Right renal pelvis (tissue), 4 donors: ENCODE data around the gene ARHGEF5. TPM values are rescaled to one million over a fixed set of nuclear protein-coding genes. Genes with fewer than 3 reads are reported as not detected.
"Not testable (repeated sequence)": the region's sequence is repeated elsewhere in the genome, so short reads cannot be mapped to it uniquely, and the experiment has no call there.

ENCODE experiments used
- DNase-seq, 4 donors: peaks; one replicate each; pipeline ENCODE4 v3.0.0-alpha.2; 2013; ENCODE audit warnings: low read depth in 4 of 4, low spot score in 3 of 4, missing footprints in 1 of 4
- polyA plus RNA-seq, 4 donors: library from polyadenylated mRNA; unstranded; fragments of 120-200 nt; gene quantifications; one replicate each; pipeline ENCODE4 v1.2.1, GENCODE V29; 2013; ENCODE audit not compliant: insufficient read length in 4 of 4

ARHGEF5 gene
- polyA plus RNA-seq, 4 donors = 19.3 to 36.9 (median 20.4) TPM

GRCh38 chr7:144418931-144419330, 63.7 kb downstream of the ARHGEF5 start:
- DNase-seq = not testable (repeated sequence)

- not testable (repeated sequence) for DNase-seq
These were observed 72.3 kb downstream of the ARHGEF5 start for GRCh38 chr7:144427539-144427938.

GRCh38 chr7:144428431-144428830, 73.2 kb downstream of the ARHGEF5 start:
- no peak for DNase-seq

Other genes with a start within 250 kb of the ARHGEF5 start
- not detected for gene OR2A2, start 245.8 kb upstream of the ARHGEF5 start, polyA plus RNA-seq
- gene OR2A14, start 232.2 kb upstream of the ARHGEF5 start, polyA plus RNA-seq = not detected
- gene CTAGE4, start 171.9 kb upstream of the ARHGEF5 start, polyA plus RNA-seq = 10 to 100 TPM in 1 of 4 donors, 1 to 10 TPM in 3; 3.6 to 12.6 (median 6.8) TPM
- 10 to 100 TPM; 20.5 to 24.6 (median 23.9) TPM for gene ARHGEF35, start 159.6 kb upstream of the ARHGEF5 start, polyA plus RNA-seq
- 1 to 10 TPM; 1.1 to 2.1 (median 1.4) TPM for gene OR2A42, start 115.8 kb upstream of the ARHGEF5 start, polyA plus RNA-seq
- gene OR2A7, start 90.6 kb upstream of the ARHGEF5 start, polyA plus RNA-seq = 10 to 100 TPM in 2 of 4 donors, 1 to 10 TPM in 2; 7.8 to 15.2 (median 10.0) TPM
- 1 to 10 TPM; 5.2 to 7.2 (median 6.4) TPM for gene CTAGE8, start 86.1 kb upstream of the ARHGEF5 start, polyA plus RNA-seq
- gene OR2A1, start 43.0 kb upstream of the ARHGEF5 start, polyA plus RNA-seq = 1 to 10 TPM in 1 of 4 donors, under 1 TPM in 2, not detected in 1; 0.27 to 1.1 (median 0.79) TPM
- gene NOBOX, start 48.3 kb downstream of the ARHGEF5 start, polyA plus RNA-seq = not detected